ENCODE measurements around the gene SCGB3A1. TPM values are rescaled to one million over a fixed set of nuclear protein-coding genes. Genes with fewer than 3 reads are reported as not detected.
A peak's percentile ranks its signal among the peaks of the same experiment; 100 is the strongest.

SCGB3A1 gene
- total RNA-seq, 1 donor from 2014 or later = not detected

- TF ChIP-seq CTCF (IDR thresholded peaks at IDR 0.05; ENCODE audit: partially characterized antibody, unreplicated experiment) = no peak
Observed at GRCh38 chr5:180618487-180618828, 27.2 kb upstream of the SCGB3A1 start.

GRCh38 chr5:180613814-180614188, 22.5 kb upstream of the SCGB3A1 start:
- no peak for DNase-seq
- H3K9me3 Mint-ChIP-seq (ENCODE audit: unreplicated experiment) = peaks cover 4% of the 10 kb centered on the region
- no peak overlapping the region for H3K4me3 Mint-ChIP-seq (ENCODE audit: unreplicated experiment)
- H3K36me3 Mint-ChIP-seq (ENCODE audit: unreplicated experiment) = no peaks in the 10 kb centered on the region
- H3K27me3 Mint-ChIP-seq (ENCODE audit: unreplicated experiment) = peaks cover 7% of the 10 kb centered on the region
- no peak for TF ChIP-seq CTCF (IDR thresholded peaks at IDR 0.05; ENCODE audit: partially characterized antibody, unreplicated experiment)
- no peaks in the 10 kb centered on the region for H3K4me1 Mint-ChIP-seq (ENCODE audit: low read depth, unreplicated experiment)
- H3K27ac Mint-ChIP-seq (ENCODE audit: unreplicated experiment) = no peak overlapping the region

More at GRCh38 chr5:180618487-180618828, 27.2 kb upstream of the SCGB3A1 start:
- Mint-ChIP-seq H3K27me3 (ENCODE audit: unreplicated experiment) (peaks cover 9% of the 10 kb centered on the region), H3K9me3 (ENCODE audit: unreplicated experiment) (peaks cover 5% of the 10 kb centered on the region), H3K27ac (ENCODE audit: unreplicated experiment) (no peak overlapping the region), H3K4me1 (ENCODE audit: low read depth, unreplicated experiment) (no peaks in the 10 kb centered on the region), H3K4me3 (ENCODE audit: unreplicated experiment) (peak overlapping the region; percentile 34), H3K36me3 (ENCODE audit: unreplicated experiment) (no peaks in the 10 kb centered on the region)
- no peak for DNase-seq

- no peak for TF ChIP-seq CTCF (IDR thresholded peaks at IDR 0.05; ENCODE audit: partially characterized antibody, unreplicated experiment)
- Mint-ChIP-seq H3K27me3 (ENCODE audit: unreplicated experiment) (peaks cover 5% of the 10 kb centered on the region), H3K4me3 (ENCODE audit: unreplicated experiment) (no peak overlapping the region), H3K4me1 (ENCODE audit: low read depth, unreplicated experiment) (no peaks in the 10 kb centered on the region), H3K9me3 (ENCODE audit: unreplicated experiment) (peaks cover 4% of the 10 kb centered on the region), H3K27ac (ENCODE audit: unreplicated experiment) (no peak overlapping the region), H3K36me3 (ENCODE audit: unreplicated experiment) (no peaks in the 10 kb centered on the region)
- DNase-seq = no peak
Observed at GRCh38 chr5:180613188-180613813, 22.0 kb upstream of the SCGB3A1 start.

GRCh38 chr5:180612683-180613082, 21.4 kb upstream of the SCGB3A1 start:
- H3K36me3 Mint-ChIP-seq (ENCODE audit: unreplicated experiment) = no peaks in the 10 kb centered on the region
- no peaks in the 10 kb centered on the region for H3K4me1 Mint-ChIP-seq (ENCODE audit: low read depth, unreplicated experiment)
- no peak for DNase-seq
- peaks cover 4% of the 10 kb centered on the region for H3K9me3 Mint-ChIP-seq (ENCODE audit: unreplicated experiment)
- no peak overlapping the region for H3K27ac Mint-ChIP-seq (ENCODE audit: unreplicated experiment)
- H3K27me3 Mint-ChIP-seq (ENCODE audit: unreplicated experiment) = peaks cover 5% of the 10 kb centered on the region
- TF ChIP-seq CTCF (IDR thresholded peaks at IDR 0.05; ENCODE audit: partially characterized antibody, unreplicated experiment) = no peak
- no peak overlapping the region for H3K4me3 Mint-ChIP-seq (ENCODE audit: unreplicated experiment)

- no peaks in the 10 kb centered on the region for H3K4me1 Mint-ChIP-seq (ENCODE audit: low read depth, unreplicated experiment)
- no peak overlapping the region for H3K4me3 Mint-ChIP-seq (ENCODE audit: unreplicated experiment)
- H3K27ac Mint-ChIP-seq (ENCODE audit: unreplicated experiment) = no peak overlapping the region
- DNase-seq = no peak
- H3K9me3 Mint-ChIP-seq (ENCODE audit: unreplicated experiment) = peaks cover 4% of the 10 kb centered on the region
- peaks cover 2% of the 10 kb centered on the region for H3K27me3 Mint-ChIP-seq (ENCODE audit: unreplicated experiment)
- no peak for TF ChIP-seq CTCF (IDR thresholded peaks at IDR 0.05; ENCODE audit: partially characterized antibody, unreplicated experiment)
- no peaks in the 10 kb centered on the region for H3K36me3 Mint-ChIP-seq (ENCODE audit: unreplicated experiment)
Observed at GRCh38 chr5:180611140-180611850, 20.0 kb upstream of the SCGB3A1 start.
